ENCODE data around the gene EPB41L3.

Gene EPB41L3

GRCh38 chr18:5398269-5398668 is 145.5 kb downstream of the EPB41L3 start:
- DNase-seq, result no peak

GRCh38 chr18:5397102-5397501 is 146.7 kb downstream of the EPB41L3 start:
- DNase-seq, result no peak

GRCh38 chr18:5395860-5396448 is 147.8 kb downstream of the EPB41L3 start:
- DNase-seq, result no peak

- DNase-seq, result no peak
These were observed 150.0 kb downstream of the EPB41L3 start for GRCh38 chr18:5393779-5394178.

- no peak for DNase-seq
These were observed 152.4 kb downstream of the EPB41L3 start for GRCh38 chr18:5391409-5391808.

GRCh38 chr18:5389356-5389755 is 154.4 kb downstream of the EPB41L3 start:
- DNase-seq, result no peak

GRCh38 chr18:5388896-5389295 is 154.9 kb downstream of the EPB41L3 start:
- DNase-seq, result no peak

- no peak for DNase-seq
These were observed 163.2 kb downstream of the EPB41L3 start for GRCh38 chr18:5380586-5380985.

GRCh38 chr18:5376986-5377385 is 166.8 kb downstream of the EPB41L3 start:
- DNase-seq, result no peak

GRCh38 chr18:5370332-5370731 is 173.5 kb downstream of the EPB41L3 start:
- DNase-seq, result no peak

- DNase-seq, result no peak
These were observed 174.3 kb downstream of the EPB41L3 start for GRCh38 chr18:5369513-5369912.

GRCh38 chr18:5365443-5365842 is 178.4 kb downstream of the EPB41L3 start:
- DNase-seq, result no peak

GRCh38 chr18:5350636-5351035 is 193.2 kb downstream of the EPB41L3 start:
- no peak for DNase-seq

Data from activated naive CD4-positive, alpha-beta T cell (primary cell).